Stimulated activated CD8-positive, alpha-beta memory T cell treated with anti-CD3 and anti-CD28 coated beads, Interleukin-15, amount 100 ng/mL, for 48 hours (primary cell): ENCODE data around the gene CACNA1D.

Source experiments
- DNase-seq, 2 donors: peaks; one replicate each; pipeline ENCODE4 v3.0.0-alpha.2; 2020; ENCODE audit warnings: low read depth in 2 of 2

Gene CACNA1D

DNA sequence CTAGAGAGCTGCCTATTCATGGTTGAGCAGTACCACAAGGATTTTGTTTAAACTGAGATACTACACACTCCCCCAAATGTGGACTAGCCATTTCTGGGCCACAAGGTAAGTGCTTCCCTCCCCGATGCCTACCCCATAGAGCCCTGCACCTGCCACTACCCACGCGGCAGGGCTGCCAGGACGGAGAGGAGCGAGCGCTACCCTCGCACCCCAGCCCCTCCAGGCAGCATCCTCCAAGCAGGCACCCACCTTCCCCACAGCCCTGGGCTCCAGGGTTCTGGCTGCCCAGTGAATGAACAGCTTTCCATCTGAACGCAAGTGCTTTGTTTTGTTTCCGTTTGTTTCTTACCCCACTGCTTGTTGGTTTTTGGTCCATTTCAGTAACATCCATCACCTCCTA, 292.6 kb downstream of the CACNA1D start:
- DNase-seq: no peak

DNA sequence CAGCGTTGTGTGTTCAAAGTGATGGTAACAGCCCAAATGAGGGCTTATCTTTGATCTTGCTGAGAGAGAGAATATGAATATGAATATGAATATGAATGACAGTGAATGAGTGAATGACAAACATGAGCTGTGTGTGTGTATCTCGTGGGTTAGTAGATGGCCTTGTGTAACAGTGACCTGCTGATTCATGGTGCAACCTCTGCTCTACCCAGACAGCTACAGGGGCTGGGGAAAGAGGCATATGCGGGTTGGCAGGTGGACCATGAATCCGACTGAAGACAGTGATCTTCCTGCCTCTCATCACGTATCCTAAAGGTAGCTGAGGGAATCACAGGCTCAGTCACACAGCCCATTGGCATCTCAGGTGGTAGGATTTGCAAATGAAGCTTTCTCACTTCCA, 293.6 kb downstream of the CACNA1D start:
- no peak for DNase-seq

DNA sequence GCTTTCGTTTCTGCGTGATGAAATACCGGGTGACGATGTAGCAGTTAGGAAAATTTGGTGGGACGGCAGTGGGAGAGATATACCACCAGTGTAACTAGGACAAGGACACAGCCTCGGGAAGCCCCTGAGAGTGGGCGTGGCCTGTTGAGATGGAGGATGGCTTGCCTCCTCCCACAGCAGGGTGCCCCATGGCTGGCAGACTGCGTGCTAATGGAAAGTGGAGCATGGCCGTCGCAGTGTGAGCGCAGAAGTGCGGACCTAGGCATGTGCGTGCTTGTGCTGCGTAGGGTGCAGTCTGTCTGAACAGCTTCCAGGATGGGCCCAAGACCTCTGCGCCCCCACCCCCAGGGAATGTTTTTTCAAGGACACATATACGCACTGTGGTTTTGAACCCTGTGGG, 295.0 kb downstream of the CACNA1D start:
- no peak for DNase-seq

DNA sequence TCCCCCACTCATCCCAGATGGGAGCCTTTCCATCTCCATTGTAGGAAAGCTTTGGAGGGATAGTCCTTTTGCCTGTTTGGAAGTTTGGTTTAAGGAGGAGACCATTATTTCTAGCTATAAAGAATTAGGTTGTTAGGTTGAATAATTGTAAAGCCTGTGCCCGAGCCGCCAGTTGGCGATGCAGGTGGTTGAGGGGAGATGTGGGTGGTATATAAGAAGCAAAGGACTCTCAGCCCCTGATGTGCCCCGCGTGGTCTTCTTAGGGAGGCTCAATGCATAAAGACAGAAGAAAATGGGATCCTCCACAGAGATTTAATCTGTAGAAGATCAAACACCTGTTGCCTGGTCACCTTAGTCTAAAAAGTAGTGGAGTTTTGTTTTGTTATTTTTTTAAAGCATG, 296.1 kb downstream of the CACNA1D start:
- DNase-seq: no peak

DNA sequence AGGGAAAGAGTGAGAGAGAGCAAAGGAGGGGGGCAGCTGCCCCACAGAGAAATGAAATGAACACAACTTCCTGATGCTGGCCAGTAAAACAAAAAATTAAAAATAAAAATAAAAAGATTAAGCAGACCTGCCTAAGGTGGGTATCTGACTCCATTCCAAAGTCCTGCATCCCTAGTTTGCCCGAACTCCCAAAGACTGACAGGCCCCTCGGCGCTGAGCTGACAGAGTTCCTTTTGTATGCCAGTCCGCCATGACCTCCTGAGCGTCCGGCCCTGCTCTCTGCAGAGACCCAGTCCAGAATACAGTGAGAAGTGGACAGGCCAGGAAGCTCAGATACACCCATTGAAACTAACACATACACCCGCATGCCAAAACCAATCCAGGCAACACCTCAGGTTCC, 296.9 kb downstream of the CACNA1D start:
- DNase-seq: no peak

DNA sequence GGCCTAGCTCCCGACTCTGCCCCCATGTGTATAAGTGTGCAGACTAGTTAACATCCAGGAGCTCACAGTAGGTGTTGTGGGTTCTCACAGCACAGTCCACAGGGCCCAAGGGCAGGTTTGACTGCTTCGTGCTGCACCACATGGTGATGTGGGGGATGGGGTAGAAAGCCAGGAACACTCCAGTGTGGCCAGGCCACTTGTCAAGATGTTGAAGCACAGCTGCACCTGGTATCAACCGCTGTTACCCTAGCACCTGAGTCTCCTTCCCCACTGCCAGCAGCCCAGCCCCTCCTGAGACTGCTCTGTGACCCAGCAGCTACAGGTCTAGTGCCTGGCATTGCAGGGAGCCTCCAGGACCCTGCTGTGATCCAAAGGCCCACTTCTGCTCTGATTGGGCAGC, 298.5 kb downstream of the CACNA1D start:
- DNase-seq: no peak

DNA sequence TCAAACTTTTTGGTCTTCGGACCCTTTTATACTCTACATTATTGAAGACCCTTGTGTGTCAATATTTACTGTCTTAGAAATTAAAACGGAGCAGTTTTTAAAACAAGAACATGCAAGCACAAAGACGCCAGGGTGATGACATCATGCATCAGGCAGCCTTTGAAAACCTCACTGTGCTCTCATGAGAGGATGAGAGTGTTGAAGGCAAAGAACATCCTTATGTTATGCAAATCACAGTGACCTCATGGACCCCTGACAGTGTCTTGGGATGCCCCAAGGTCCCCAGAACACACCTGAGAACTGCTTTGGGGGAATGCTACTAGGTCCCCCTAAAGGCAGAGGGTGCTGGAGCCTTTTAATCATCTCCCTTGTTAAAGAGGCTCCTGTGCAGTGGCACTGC, 300.2 kb downstream of the CACNA1D start:
- no peak for DNase-seq

DNA sequence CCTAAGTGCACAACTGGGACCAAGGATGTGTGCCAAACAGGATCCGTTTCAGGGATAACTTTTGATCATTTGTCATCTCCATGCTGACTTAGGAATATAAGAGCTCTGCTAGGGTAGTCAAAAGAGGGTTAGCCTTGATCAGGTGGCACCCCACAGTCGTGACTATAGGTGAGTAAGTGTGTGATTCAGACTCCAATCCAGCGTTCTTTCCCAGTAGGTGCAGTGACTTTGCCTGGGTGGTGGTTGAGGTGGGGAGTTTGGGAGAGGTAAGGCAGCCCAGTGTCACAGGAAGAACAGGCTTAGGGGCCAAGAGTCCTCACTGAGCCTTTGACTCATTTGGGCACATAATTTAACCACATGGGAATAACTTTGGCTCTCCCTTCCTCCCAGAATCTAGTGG, 300.8 kb downstream of the CACNA1D start:
- DNase-seq: no peak

DNA sequence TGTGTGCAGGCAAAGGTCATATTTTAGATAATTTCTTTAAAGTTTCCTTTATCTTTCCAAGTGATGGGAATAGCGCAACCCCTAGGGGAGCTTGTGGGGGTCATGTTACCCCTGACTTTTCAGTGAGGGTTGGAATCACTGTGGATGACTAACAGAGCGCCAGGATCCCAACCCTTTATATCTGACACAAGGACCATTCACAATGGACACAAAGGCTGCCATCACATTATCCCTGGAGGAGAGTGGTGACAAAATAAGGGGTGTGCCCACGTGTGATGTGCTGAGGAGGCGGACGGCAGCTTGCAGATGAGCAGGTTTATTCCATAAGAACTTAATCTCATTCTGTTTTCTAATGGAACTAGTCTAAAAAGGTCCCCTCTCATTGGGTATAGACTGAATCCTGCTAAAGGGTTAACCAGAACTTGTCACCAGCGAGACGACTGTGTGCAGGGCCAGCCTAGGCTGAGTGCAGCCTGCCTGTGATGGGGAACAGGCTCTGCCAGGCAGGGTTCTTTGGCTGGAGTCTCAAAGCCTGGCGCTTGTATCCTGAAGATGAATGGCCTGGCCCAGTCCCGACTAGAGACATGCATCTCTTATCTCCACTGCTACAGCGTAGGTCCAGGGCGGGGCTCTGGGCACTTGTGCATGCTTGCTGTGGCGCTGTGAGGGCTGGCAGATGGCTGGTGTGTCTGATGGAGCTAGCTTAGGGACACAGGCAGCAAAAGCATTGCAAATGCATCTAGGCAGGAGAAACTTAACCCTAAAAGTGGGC, 301.6 kb downstream of the CACNA1D start:
- no peak for DNase-seq

DNA sequence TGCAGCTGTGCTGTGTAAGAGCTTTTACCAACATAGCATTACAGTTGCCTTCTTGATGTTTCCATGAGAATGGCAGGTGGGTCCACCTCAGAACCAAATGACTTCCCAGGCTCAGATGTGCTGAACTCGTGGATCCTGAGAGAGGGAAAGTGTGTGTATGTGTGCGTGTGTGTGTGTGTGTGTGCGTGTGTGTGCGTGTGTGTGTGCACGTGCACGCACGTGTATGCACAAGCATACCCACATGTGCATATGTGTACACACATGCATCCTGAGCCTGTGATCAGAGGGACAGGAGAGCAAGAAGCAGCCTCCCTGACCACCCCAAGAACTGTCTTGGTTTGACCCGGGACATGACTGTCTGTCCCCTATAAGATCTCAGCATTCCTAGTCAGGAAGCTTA, 303.7 kb downstream of the CACNA1D start:
- DNase-seq: no peak

DNA sequence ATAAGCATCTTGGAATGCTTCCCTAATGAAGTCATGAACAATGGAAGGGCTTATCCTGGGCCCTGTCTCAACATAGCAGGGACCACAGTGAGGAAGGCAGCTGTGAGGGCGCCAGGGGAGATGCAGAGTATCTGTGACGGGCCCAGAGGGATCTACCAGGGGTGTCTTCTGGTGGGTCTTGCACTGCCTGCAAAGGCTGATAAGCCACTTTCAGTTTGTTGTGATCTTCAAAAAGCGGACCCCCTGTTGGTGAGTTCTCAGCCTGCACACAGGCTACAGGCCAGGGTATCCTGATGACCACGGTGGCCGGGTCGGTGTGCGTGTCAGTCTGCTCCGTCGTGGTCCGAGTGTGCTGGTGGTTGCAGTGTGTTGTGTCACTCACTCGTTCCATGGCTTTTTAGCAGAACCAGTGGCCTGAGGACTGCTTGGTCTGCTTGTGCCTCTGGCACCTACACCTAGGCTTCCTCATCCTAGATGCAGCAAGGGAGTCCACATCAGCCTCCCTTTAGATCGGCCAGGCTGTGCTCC, 305.0 kb downstream of the CACNA1D start:
- DNase-seq: no peak

DNA sequence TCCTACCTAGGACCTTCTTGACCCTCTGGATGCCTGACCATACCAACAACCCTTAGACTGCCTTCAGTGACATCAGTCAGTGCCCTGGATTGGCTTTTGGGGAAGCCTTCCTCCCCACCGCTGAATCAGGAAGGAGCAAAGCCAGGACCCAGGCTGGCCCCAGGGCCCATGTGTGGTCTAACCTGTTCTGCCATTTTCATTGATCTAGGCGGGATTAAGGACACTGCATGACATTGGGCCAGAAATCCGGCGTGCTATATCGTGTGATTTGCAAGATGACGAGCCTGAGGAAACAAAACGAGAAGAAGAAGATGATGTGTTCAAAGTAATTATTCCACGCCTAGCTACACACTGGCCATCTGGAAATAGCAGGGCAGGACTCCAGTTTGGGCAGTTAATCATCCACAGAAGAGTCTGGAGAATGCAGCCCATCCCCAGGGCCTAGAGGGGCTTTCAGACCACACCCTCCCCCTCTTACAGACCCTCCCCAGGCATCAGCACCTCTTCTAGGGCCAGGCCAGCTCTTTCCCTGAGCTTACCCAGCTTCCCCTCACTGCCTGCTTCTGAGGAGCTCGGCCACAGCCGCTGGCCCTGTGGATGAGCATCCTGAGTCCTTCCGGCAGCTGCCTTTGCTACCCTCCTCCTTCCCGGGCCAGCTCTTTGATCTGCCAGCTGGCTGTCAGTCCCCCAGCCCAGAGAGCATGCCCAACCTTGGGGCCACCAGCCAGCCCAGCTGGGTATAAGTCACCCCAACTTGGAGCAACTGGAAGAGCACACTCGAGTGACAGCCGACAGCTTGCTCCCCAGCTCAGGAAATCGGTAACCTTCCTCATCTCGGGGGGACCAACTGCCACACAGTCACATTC, 305.9 kb downstream of the CACNA1D start:
- DNase-seq: no peak

DNA sequence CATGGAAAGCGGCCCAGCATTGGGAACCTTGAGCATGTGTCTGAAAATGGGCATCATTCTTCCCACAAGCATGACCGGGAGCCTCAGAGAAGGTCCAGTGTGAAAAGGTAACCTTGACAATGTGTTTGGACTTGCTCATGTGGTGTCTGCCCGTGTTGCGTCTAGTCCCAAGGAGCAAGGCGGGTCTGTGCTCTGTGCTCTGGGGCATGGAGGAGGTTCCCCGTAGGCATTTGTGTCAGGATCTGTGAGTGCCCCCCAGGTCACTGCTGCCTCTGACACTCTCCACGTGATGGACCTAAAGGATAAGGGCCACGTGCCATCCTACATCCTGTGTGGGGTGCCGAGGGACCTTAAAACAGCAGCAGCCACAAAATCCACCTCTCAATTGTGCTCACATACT, 306.9 kb downstream of the CACNA1D start:
- no peak for DNase-seq

DNA sequence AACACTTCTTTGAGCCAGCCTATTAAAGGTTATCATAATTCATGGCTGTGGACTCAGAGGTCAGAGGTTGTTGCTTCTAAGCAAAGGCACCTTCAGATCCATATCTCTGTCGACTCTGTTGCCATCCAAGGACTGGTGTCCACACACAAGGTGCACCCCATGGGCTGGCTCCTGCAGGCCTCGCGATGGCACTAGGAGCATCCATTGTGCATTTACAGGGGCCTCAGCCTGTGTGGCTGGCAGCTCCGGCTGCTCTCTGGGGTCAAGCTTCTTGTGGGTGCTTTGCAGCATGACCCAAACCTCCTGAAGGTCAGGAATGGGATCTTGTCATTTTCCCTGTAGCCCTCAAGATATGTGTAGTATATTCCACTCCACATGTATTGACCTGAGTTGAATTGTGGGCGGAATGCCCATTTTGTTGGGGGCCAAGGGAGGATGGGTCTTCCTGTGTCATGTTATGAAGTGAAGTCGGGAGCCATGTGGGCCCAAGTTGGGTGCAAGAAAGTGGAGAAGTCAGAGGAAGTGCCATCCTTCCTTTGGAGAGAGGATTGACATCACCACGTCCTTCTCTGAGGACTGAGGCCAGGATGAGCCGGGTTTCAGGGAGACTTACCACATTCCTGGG, 308.0 kb downstream of the CACNA1D start:
- DNase-seq: no peak

DNA sequence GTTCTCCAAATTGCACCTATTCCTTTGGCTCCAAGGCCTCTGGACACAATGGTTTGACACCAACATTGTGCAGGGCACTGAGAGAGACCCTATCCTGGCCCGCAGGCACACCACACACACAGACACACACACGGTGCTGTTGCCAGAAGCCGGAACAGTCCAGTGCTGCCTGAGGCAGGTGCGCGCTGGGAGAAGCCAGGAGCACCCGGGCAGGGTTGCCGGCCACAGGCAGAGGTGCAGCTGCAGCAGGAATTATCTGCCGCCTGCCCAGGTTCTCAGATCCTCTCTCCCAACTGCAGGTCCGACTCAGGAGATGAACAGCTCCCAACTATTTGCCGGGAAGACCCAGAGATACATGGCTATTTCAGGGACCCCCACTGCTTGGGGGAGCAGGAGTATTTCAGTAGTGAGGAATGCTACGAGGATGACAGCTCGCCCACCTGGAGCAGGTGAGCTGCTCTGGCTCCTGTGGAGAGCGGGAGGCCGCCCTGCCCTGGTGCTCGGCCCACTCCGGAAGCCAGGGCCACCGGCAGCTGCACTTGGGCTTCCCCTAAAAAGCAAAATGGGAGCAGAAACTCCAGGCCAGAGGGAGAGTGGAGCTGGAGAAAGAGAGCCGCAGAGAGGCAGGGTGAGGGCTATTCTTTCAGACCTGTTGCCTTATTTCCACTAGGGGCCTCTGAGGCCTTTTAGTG, 308.9 kb downstream of the CACNA1D start:
- DNase-seq: no peak

DNA sequence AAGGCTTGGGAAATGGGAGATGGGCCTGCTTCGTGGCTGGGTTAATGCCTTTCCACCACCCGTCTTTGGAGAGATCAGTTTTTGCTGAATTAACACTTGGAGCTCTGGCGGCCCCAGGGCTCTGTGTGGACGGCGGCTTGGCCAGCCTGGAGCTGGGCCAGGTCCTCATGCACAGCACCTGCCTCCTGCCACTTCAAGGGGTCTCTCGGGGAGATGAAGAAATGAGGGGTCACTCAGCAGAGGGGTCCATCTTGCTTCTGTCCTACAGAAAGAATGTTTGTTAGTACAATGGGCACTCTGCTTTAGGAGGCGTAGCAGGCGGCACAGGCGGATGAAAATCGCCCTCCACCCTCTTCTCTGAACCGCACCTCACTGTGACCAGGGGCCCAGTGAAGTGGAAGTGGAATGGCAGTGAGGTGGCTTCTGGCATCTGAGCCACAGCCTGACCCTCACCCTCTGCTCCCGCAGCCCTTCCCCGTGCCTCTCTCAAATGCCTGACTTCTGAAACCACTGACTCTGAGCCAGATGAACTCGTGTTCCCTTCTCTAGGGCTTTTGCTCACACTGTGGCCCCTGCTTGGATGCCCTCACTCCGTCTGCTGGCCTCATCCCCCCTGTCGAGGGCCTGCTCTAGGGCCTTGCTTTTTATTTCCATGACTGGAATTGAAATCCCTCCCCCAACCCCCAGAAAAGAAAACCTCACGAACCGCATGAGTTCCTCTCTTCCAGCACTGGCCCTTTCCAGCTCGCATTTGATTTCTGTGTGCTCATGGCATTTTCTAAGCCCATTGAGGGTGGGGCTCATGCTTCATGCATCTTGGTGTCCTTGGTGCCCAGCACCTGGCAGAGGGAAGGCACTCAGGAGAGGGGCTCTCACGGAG, 309.6 kb downstream of the CACNA1D start:
- DNase-seq: no peak

DNA sequence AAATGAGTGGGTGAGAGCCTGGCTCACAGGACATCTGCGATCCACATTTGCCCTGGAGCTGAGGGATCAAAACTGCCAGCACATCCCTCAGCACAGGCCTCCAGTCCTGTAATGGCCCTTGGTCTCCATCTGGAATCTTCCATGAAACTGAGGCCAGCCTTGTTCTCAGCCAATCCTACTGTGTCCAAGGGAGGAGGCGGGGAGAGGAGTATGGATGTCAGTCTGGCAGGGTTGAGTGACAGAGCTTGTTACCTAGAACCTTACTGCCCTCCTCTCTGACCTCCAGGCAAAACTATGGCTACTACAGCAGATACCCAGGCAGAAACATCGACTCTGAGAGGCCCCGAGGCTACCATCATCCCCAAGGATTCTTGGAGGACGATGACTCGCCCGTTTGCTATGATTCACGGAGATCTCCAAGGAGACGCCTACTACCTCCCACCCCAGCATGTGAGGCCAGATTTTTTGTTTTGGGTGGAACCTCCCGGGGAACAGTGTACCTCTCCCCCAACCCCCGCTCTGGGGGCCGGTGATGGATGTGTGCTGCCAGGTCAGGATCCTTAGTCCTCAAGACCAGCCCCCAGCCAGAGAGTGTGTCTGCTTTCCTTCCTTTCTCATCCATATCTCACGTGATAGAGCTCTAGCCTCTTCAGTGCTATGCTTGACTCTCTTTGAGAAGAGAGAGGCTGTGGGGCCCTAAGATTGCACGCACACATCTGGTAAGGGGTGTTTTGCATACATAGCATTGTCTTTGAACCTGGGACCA, 310.5 kb downstream of the CACNA1D start:
- no peak for DNase-seq

DNA sequence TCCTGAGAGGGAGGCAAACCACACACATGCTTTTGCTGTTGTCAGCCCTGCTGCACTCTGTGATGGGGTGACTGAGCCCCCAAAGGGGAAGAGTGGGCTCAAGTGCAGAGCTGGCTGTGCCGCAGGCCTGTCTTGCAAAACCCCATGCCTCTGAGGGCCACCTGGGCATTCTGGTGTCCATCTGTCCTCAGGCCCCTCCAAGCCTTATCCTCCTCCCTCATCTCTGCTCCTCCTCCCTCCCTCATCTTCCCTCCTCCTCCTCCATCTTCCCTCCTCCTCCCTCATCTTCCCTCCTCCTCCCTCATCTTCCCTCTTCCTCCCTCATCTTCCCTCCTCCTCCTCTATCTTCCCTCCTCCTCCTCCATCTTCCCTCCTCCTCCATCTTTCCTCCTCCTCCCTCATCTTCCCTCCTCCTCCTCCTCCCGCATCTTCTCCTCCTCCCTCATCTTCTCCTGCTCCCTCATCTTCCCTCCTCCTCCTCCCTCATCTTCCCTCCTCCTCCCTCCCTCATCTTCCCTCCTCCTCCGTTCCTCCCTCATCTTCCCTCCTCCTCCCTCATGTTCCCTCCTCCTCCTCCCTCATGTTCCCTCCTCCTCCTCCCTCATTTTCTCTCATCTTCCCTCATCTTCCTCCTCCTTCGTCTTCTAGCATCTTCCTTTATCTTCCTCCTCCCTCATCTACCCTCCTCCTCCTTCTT, 311.2 kb downstream of the CACNA1D start:
- DNase-seq: no peak
